Measurements from ENCODE around the gene CC2D2A.

CC2D2A gene

DNA sequence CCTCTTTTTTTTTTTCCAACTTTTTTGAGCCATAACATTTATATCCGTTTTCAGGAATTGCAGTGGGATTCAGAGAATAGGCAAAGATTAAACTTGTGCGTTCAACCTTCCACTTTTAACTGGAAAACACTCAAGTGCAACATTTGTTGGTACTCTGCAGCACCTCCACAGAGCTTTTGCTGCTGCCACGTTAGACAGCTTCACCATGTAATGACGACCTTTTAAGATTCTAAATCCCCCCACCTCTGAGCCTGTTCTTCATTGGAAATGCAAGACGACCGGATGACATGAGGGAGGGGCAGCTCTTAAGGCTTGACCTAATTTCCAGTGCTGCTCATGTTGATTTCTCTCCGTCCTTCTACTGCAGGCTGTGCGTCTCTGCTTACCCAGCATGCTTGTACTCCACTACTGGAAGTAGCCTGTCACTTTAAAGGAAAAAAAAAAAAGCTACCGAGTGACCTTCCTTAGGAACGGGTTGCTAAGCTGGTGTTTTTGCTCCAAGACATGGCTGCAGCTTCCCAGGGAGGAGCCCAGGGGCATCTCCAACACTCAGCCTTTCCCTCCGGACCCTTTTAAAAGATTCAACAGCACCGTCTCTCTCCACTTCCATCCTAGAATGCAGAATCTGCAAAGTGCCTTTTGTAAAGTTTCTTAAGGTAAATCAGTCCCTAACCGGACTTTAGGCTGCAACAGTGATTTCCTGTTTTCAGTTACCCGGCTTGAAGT is at the start of gene CC2D2A:
Gene CC2D2A (plus strand): TSS at position 481 of the 726 bp plus-strand sequence. CDS start 6,051 bp downstream, outside the sequence.
- DNase-seq: peak in 1 of 2 donors; percentile 42

DNA sequence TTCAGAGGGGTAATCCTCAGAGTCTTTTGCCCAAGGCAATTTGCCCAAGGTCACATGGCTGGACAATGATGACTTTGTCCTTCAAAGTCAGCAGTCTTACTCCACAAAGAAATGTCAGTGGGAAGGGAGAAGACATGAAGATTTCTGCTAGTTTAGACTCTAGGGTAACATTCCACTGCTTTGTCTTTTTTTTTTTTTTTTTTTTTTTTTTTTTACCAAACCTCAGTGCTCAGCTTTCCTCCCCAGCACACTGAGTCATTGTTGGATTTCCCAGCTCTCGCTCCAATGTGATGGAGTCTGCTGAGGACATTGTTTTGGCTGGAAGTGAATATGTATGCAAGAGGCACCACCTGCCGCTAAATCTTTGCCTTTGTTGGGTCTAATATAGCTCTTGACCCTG is 49.0 kb upstream of the CC2D2A start:
- peak in 1 of 2 donors; percentile 32 for DNase-seq

DNA sequence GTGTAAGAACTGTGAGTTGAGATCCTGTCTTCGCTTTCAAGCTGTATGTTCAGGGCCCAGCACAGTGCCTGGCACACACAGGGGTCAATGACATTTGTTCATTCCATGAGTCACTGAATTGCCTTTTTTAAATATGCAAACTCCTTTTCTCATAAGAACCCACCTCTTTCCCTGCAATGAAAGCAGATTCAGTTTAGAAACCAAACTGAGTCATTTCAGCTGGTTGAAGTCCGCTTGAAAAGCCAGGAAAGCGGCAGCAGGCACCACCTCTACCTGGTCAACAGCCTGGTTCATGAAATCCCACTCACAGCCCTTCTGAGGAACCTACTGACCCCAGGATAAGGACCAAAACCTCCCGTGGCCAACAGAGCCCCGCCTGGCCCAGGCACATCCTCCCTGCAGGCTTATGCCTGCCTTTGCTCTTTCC is 46.4 kb upstream of the CC2D2A start:
- DNase-seq: no peak

DNA sequence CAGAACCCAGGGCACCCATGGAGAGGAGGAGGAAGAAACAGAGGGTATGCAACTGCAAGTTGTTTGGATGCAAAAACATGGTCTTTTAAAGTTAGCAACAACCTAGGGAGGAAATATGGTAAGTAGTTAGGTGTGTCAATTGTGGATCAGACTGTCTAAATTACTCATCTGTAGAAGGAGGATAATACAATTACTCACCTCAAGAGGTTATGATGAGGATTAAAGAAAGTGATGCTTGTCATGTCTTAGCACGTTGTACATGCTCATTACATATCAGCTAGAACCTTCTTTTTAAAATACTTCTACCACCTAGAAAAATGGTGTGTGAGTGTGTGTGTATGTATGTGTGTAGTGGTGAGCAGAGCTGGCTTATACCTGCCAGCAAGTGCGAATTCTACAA is 44.2 kb upstream of the CC2D2A start:
- DNase-seq: no peak

DNA sequence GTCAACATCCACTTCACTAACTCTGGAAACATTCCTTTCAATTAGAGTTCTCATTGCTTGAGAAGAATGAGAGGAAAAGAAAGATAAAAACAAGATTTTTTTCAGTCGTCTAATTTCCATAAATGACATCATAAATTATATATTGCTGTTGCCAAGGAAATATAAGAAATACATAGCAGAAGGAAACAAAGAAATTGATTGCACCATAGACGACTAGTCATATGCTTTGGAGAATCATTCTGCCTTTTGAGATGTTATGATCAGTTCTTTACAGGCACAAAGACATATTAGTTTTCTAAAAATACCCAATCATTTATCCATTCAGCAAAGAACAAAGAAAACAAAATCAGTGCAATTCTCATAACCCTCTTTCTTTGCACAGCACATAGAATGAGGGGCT is 42.5 kb upstream of the CC2D2A start:
- DNase-seq: peak; percentile 54 to 67

DNA sequence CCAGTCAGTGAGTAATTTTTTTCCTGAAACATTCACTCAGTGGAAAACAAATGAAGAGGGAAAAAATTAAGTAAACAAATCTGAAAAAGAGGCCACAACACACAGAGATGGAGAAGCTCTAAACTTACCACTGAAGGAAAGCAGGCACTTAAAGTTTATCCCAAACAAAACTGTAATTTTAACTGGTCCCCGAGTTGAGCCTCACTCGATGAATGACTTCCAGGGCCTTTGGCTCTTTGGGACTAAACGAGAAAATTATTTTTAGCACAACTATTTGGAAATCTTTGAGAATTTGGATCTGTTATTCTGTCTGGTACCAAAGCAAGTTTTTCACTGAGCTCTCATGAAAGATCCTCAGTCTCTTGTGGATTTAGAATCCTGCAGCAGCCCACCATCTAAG is 42.0 kb upstream of the CC2D2A start, which contains the start of gene C1QTNF7:
Gene C1QTNF7 (plus strand): TSS at position 333 of the 400 bp plus-strand sequence. CDS start 7,711 bp downstream, outside the sequence.
- no peak for DNase-seq

DNA sequence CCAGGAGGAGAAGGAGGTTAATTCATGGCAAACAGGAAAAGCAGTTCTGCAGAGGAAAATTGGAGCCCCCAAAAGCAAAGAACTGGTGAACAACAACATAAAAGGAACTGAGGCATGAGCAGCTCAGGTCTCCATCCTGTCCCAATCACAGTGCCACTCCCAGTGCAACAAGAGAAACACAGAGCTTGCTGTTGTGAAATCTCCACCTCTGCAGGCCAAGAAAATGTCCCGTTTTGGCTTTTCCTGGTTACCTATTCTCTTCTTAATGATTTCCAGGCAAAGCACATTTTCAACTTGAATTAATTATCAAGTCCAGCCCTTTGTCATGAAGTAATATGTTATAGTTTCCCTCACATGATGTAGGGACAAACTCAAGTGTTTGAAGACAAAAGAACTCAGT is 41.1 kb upstream of the CC2D2A start:
- DNase-seq: no peak

DNA sequence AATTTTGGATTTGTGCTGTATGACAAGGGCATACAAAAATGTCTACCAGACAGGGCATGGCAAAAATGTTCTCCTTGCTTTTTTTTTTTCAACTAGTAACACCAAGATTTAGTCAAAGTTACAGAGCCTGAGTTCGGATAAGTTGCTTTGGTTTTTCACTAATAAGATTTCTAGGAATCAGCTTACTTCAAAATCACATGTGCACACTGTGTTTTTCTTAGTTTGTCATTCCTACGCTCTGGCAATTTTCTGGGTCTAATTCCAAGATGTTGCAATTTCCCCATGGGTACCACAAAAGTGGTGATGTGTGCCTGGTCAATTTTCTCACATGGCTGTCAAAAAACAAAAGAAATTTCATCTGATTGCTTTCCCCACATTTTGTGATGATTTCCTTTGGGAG is 35.6 kb upstream of the CC2D2A start:
- DNase-seq: peak in 1 of 2 donors; percentile 28

DNA sequence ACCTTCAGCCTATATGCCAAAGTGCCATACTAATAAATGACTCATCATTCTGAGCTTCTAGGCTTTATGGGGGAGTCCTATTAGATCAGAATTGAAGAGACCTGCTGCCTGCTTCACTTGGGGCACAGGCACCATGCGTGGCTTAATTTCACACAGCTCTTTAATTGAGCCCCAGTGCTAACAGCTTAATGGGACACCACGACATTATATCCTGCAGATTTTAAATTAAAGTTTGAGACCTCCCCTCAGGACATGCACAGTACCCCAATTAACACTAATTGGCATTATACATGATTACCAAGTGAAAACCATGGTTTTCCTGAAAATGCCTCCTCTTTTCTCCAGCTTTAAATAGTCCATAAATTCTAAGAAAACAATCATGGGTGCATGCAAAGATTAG is 35.0 kb upstream of the CC2D2A start:
- DNase-seq: no peak

DNA sequence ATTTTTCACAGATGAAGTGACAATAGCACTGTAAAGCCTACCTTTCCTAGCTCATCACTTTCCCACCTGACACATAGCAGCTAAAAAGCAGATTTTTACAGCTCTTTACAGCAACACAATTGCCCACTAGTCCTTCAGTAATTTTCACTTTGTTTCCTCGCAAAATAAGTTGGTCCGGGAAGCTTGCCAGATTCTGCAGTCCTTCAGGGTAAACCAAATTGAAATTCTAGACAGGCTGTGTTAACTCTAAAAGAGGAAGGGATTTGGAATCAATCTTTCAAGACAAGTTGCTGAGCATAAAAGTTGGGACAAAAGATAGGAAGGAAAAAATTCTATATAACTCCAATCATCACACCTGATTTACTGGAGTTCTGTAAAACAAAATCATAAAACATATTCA is 33.2 kb upstream of the CC2D2A start:
- DNase-seq: no peak

DNA sequence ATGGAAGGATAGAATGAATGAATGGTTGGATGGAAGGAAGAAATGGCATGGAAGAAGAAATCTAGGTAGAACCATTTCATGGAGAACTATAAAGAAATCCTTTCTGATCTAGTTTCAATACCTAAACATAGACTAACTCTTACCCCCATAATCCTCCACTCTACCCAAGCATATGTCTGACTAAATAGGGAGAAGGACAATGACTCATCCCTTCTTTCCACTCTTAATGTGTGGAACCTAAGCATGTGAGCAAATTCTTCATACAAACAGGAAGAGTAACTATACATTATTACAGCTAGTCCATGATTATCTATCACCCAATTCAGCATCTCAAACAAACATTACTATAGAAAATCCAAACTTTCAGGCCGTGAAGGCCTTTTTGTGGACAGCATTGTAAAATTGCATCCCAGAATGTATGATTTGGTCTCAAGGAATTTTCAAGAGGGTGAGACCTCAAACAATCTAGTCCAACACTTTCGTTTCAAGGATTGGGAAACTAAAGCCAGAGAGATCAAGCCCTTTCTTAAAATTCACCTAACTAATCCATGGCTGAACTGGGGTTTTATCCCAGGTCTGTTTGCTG is 30.6 kb upstream of the CC2D2A start:
- peak in 1 of 2 donors; percentile 60 for DNase-seq

DNA sequence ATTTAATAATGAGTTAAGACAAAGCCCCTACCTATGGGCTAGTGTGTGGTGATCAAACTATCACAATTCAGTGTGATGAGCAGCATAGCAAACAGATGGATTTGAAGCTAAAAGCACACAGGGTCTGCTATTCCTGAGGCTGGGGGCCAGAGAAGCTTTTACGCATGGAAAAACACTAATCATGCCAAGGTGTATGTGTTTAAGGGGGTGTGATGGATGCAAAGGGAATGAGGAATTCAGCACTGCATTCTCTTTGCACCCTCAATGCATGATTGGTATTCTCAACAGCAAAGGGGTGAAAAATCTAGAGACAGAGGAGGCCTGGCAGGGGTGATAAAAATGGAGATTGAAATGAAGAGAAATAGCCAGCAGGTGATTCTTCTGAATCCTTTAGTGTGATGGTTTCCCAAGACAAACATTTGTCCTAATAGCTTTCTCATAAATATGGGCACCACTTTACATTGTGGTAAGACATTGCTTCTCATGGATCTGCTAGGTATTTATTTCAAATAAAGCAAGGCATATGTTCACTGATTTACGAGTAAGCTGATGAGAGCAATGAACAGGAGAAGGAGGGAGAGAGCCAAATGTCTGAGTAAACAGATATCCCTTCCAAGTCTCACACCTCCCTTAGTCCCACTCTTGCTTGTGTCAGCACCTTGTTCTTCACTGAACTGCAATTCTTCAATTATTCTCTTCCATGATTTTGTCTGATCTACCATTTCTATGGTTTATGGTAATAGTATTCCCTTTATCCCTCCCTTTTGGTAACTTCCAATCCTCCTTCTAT is 26.1 kb upstream of the CC2D2A start:
- no peak for DNase-seq

DNA sequence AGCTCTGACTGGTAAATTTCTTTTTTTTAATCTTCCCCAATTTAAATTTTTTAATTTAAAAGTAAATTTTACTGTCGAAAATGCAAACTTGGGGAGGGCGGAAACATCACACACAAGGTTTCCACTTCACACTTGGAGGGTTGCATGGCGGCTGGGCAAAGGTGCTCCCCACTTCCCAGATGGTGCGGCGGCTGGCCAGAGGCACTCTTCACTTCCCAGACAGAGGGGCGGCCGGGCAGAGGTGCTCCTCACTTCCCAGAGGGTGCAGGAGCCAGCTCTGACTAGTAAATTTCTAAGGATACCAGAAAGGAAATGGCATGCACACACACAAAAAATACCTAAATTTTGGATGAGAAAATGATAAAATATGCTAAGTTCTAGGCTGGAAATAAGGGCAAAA is 25.4 kb upstream of the CC2D2A start:
- DNase-seq: no peak

DNA sequence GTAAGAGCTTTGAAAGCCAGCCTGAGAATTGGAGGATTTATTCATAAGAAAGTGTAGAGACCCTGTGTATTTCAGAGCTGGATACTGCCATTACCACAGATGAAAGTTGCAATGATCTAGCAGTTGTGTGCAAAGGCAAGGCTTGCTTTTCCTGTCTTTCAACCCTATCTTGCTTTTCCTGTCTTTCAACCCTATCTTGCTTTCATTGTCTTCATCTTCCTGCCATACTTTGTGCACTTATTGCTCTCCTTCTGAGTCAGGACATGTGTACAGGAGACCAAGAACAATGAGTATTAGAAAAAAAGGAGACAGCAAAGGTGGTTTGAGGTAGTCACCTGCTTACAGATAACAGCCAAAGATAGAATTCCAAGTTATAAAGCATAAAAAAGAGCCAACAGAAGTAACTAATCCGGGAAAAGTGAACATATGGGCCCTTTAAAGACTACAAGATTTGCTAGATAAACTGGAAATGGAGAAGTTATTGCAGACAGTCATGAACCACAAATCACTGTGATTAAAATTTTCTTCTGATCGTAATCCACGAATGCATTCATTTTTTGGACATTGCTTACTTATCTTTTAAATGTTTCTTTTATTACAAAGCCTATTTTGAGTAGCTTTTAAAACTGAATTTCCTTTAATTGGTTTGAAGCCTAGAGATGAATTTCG is 24.7 kb upstream of the CC2D2A start:
- DNase-seq: no peak

DNA sequence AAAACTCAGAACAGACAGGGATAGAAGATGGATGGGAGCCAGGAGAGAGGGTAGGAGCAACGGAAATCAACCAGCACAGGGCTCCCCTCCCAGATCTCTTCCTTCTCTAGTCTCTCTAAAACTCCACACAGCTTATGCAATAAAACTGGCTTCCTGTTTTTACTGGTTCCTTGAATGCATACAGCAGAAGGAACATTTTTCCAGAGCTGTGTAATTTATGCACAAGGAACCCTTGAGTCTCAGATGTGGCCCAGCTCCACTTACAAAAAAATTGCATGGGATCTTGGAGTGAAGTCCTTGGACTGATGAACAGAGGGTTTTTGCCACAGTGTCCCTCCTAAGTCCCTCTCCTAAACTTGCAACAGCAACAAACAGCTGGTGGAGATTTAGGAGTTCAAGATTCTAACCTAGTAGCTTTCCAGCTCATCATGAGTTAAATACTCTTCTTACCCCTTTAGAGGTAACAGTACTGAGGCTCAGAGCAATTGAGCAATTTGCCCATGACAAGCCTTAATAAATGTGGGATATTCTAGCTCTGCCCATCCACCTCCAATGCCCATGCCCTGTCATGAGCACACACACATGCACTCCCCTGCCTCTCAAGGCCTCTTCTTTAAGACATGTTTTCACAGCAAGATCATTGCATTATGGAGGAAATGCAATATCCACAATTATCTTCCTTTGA is 18.4 kb upstream of the CC2D2A start:
- peak; percentile 69 to 79 for DNase-seq

DNA sequence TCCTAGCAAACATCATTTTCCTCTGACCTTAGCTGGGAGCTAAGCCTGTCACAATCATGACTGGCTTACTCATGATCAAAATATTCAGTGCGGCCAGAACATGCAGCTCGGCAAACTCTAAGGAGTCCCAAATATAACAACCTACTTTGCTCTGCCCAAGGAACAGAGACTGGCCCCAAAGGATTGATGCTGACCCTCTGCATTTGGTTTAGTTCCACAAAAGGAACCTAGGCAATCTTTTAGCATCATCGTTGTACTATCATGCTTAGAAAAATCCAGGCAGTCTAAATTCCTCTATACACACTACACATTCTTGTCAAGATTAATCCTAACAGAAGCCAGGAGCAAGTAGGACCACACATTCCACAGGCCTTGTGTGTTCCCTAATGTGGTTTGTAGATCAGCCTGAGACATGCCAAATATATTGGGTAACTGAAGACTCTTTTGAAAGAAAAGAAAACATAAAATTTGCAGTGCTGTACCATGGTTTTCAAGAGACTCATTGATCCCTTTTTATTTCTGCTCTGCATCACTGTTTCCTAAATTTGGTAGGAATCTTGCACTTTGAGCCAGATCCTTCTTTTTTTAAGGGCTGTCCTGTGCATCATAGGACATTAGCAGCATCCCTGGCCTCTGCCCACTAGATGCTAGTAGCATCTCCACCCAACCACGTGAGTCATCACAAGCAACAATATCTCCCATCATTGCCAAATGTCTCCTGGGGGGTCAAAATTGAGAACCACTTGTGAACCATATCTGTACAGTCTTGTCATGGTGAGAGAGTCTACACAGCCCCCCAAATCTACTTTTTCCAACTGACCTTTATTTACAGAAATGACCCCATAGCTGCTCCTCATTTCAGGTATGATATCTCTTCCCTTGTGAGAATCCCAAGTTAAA is 17.6 kb upstream of the CC2D2A start:
- no peak for DNase-seq

DNA sequence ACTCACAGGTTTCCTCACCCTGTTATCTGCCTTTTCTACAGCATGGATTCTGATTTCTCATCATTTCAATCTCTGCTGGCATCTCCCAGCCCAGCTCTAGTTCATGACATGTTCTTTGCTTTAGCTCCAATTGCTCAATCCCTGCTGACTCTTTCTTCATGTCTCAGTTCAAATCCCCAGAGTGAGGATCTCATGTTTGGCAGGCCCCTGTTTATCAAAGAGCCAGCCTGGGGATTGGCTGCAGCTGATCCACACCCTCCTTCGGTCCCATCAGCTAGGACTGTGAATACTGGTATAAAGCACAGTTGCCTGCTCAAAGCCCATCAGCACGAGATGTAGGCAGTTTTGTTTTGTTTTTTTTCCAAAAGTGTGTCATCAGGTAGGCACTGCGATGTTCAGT is 14.4 kb upstream of the CC2D2A start:
- DNase-seq: peak in 1 of 2 donors; percentile 44

DNA sequence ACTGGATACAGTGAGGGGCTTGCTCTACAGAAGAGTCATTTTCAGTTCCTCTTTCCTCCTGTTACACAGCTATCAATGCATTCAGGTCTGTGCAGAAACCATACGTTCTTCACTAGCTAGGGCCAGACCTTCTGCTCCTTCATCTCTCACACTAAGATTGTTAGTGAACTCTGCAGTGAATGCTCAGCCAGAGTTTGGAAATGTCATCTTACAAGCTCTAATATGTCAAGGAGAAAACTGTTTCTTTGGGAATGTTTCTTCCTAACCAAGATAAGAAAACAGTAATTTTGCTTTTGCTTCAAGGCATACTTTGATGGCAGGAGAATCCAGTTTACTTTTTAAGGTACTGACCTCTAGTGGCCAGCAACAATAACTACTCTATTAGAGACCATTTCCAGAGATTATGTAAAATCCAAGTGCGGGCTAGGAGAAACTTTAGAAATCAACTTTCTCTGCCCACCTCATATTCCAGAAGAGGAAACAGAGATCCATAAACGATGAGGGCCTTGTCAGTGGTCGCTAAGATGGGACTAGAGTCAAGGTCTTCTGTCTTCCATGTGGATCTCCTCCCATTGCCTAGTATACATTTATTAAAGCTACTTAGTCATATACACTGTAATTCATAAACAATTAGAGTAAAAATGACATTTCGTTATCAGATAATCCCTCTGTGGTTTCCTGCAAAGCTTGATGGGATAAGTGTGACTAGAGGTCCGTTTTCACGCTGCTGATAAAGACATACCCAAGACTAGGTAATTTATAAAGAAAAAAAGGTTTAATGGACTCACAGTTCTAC is 12.1 kb upstream of the CC2D2A start:
- DNase-seq: peak in 1 of 2 donors; percentile 58

DNA sequence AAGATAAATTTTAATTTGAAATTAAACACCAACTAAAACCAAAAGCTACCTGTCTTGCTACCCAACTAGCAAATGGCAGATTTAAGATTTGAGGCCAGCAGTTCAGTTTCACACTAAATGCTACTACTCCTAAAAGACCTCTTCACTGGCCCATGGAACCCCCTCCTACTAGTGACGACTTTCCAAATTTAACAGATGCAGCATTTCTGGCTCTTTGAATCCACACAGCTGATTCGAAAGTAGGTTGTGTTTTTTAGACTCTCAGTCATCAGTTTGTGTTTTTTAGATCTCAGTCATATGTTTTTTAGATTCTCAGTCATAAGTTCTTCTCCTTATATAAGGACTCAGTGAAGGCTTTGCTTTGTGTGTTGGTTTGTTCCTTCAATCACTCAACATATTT is 11.1 kb upstream of the CC2D2A start:
- DNase-seq: no peak

DNA sequence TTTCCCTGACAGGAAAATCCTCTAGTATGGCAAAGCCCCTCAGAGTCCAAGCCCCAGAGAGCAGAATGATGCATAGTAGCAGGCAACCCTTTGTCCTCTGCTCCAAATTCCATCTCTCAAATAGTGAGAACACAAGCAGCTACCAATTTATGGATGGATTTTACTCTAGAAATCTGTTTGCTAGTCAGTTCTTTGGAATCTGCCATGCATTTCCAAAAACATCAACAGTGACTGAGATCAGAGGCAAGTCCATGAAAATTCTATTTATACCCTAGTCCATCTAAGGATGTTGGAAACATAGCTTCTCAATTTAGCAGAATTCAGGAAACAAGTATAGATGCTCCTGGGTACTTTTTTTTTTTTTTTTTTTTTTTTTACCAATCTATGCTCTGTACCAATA is 10.0 kb upstream of the CC2D2A start:
- no peak for DNase-seq

DNA sequence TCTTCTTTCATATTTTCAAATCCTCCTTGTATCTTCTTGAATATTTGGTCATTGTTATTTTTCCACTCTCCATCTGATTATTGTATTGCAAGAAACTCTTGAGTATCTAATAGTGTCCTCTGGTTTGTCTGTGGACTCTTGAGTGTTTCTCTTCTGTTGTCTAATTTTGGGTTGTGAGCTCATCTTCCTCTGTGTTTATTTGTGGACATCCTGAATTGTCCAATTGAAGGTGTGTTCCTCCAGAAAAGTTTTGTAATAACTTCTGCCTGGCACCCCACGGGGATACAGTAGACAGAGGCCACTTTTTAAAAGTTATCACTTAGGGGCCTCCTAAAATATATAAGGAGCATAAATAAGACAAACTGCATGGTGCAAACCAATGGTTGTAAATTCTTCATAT is 3.1 kb upstream of the CC2D2A start:
- no peak for DNase-seq
